ENCODE measurements around the gene URB1.

Gene URB1

DNA sequence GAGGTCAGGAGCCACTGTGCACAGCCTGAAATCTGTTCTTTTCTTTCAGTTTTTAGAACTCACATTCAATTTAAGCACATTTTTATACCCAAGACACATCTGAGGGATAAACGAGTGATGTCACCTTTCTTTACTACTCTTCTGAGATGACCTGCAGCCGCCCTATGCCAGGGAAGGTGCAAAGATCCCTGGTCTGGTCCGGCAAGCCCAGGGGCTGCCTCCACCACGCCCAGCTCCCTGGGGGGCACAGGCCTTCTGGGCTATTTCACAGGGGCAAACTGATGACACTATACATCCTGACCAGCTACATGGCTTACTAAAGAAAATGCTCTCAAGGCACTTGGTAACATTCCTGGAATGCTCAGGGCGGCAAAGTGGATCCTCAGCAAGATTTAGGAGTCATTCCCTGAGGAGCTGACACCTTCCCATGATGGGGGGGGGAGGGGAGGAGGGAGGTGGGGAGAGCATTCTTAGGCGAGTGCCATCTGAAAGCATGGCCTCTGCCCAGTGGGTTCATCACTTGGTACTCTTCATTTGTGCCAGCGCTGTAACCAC, 82.8 kb downstream of the URB1 start:
- H3K36me3 Mint-ChIP-seq (ENCODE audit: low read depth) = peaks cover 27% of the 10 kb centered on the region
- H3K27ac Mint-ChIP-seq = no peak overlapping the region
- no peaks in the 10 kb centered on the region for H3K27me3 Mint-ChIP-seq (ENCODE audit: low read depth)
- H3K4me3 Mint-ChIP-seq = no peak overlapping the region
- H3K4me1 Mint-ChIP-seq = no peaks in the 10 kb centered on the region
- no peaks in the 10 kb centered on the region for H3K9me3 Mint-ChIP-seq
- no peak for TF ChIP-seq CTCF (IDR thresholded peaks at IDR 0.05; ENCODE audit: unreplicated experiment in 3 of 3)

DNA sequence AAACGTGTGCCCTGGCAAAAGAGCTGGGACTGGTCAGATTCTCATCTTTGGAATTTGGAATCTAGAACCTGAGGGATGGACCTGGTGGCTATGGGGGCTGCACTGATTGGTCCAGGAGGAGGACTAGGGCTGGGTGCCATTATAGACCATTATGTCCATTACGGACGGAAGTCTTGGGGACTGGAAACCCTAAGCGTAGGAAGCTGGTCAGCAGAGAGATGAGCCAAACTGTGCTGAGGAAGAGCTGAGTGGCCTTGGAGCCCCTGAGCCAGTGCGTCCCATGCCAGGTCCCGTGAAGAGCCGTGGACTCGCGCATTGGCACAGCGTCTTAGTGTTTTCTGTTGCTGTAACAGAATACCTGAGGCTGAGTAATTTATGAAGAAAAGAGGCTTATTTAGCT, 84.1 kb downstream of the URB1 start:
- Mint-ChIP-seq H3K4me3 (no peak overlapping the region), H3K9me3 (no peaks in the 10 kb centered on the region), H3K27me3 (ENCODE audit: low read depth) (no peaks in the 10 kb centered on the region), H3K36me3 (ENCODE audit: low read depth) (peaks cover 27% of the 10 kb centered on the region), H3K4me1 (no peaks in the 10 kb centered on the region), H3K27ac (no peak overlapping the region)
- TF ChIP-seq CTCF (IDR thresholded peaks at IDR 0.05; ENCODE audit: unreplicated experiment in 3 of 3) = no peak

GRCh38 chr21:32307706-32308105, 85.1 kb downstream of the URB1 start:
- H3K36me3 Mint-ChIP-seq (ENCODE audit: low read depth) = peaks cover 20% of the 10 kb centered on the region
- no peak overlapping the region for H3K4me3 Mint-ChIP-seq
- no peaks in the 10 kb centered on the region for H3K27me3 Mint-ChIP-seq (ENCODE audit: low read depth)
- no peaks in the 10 kb centered on the region for H3K9me3 Mint-ChIP-seq
- no peaks in the 10 kb centered on the region for H3K4me1 Mint-ChIP-seq
- TF ChIP-seq CTCF (IDR thresholded peaks at IDR 0.05; ENCODE audit: unreplicated experiment in 3 of 3) = no peak
- H3K27ac Mint-ChIP-seq = no peak overlapping the region

DNA sequence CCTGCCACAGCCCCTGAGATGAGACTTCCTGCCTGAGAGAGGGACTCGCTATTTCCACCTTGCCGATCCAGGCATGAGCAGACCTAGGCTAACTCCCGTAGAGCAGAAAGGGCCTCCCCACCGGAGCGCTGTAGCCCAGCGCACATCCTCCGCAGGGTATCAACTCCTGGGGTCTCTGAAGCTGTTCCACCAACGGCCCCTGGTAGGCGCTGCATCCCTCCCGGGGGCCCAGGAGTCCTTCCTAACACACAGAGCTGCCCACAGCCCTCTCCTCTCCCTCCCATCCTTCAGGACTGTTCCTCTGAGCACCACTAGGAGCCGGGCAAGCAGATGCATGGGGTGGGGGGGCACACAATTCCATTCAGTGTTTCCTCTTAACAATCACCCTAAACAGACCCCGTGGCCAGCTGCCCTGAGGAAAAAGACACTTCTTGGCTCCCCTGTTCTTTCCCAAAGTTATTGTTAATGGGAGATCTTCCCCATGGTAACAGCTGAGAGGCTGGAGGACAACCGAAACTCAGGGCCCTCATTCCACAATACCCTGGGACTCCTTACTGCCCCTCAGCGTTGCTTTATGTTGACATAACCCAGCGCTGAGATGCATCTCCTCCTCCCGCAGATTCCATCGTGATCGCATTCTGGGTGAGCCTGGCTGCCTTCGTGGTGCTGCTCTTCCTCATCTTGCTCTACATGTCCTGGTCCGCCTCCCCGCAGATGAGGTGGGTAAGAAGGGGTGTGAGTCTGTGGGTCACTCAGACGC, 86.6 kb downstream of the URB1 start:
- Mint-ChIP-seq H3K27me3 (ENCODE audit: low read depth) (no peaks in the 10 kb centered on the region), H3K9me3 (no peaks in the 10 kb centered on the region), H3K27ac (no peak overlapping the region), H3K36me3 (ENCODE audit: low read depth) (peaks cover 21% of the 10 kb centered on the region), H3K4me1 (no peaks in the 10 kb centered on the region), H3K4me3 (no peak overlapping the region)
- peak; percentile 21 to 33 (median 25) for TF ChIP-seq CTCF (IDR thresholded peaks at IDR 0.05; ENCODE audit: unreplicated experiment in 3 of 3)

DNA sequence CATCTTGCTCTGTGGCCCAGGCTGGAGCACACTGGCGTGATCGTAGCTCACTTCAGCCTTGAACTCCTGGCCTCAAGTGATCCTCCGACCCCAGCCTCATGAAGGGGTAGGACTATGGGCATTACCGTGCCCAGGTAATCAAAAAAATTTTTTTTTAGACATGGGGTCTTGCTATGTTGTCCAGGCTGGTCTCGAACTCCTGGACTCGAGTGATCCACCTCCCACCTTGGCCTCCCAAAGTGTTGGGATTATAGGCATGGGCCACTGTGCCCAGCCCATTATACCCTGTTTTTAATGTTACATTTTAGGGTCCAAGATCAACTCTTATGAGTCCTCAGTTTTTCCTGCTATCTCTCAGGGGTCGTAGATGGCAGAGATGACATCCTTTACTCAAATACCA, 87.8 kb downstream of the URB1 start:
- no peak for TF ChIP-seq CTCF (IDR thresholded peaks at IDR 0.05; ENCODE audit: unreplicated experiment in 3 of 3)
- H3K9me3 Mint-ChIP-seq = no peaks in the 10 kb centered on the region
- H3K4me1 Mint-ChIP-seq = no peaks in the 10 kb centered on the region
- H3K4me3 Mint-ChIP-seq = no peak overlapping the region
- H3K27ac Mint-ChIP-seq = no peak overlapping the region
- H3K36me3 Mint-ChIP-seq (ENCODE audit: low read depth) = peaks cover 23% of the 10 kb centered on the region
- no peaks in the 10 kb centered on the region for H3K27me3 Mint-ChIP-seq (ENCODE audit: low read depth)

GRCh38 chr21:32303385-32303784, 89.4 kb downstream of the URB1 start:
- Mint-ChIP-seq H3K27me3 (ENCODE audit: low read depth) (no peaks in the 10 kb centered on the region), H3K36me3 (ENCODE audit: low read depth) (peaks cover 20% of the 10 kb centered on the region), H3K27ac (no peak overlapping the region), H3K9me3 (no peaks in the 10 kb centered on the region), H3K4me1 (no peaks in the 10 kb centered on the region), H3K4me3 (no peak overlapping the region)
- no peak for TF ChIP-seq CTCF (IDR thresholded peaks at IDR 0.05; ENCODE audit: unreplicated experiment in 3 of 3)
